HPDE6-E6E7 (cell line): ENCODE measurements around the gene ADPRS.

Source experiments
- DNase-seq: peaks from one replicate; pipeline ENCODE4 v3.0.0; 2011; ENCODE audit warnings: missing footprints; ENCODE audit errors: extremely low spot score

ADPRS gene

GRCh38 chr1:36133484-36133883 lies 44.8 kb downstream of the ADPRS start:
- DNase-seq: peak; percentile 89

- no peak for DNase-seq
Observed at GRCh38 chr1:36134031-36134430, 45.3 kb downstream of the ADPRS start.

GRCh38 chr1:36134505-36135329 lies 46.0 kb downstream of the ADPRS start:
- peak; percentile 93 for DNase-seq

GRCh38 chr1:36135330-36135667 lies 46.6 kb downstream of the ADPRS start:
- DNase-seq: no peak

- no peak for DNase-seq
Observed at GRCh38 chr1:36135796-36136195, 47.1 kb downstream of the ADPRS start.

- no peak for DNase-seq
Observed at GRCh38 chr1:36136535-36136934, 47.8 kb downstream of the ADPRS start.

- DNase-seq: no peak
Observed at GRCh38 chr1:36137226-36137625, 48.5 kb downstream of the ADPRS start.

GRCh38 chr1:36137776-36138175 lies 49.1 kb downstream of the ADPRS start:
- DNase-seq: no peak

- no peak for DNase-seq
Observed at GRCh38 chr1:36139521-36139920, 50.8 kb downstream of the ADPRS start.

GRCh38 chr1:36142121-36142520 lies 53.4 kb downstream of the ADPRS start:
- no peak for DNase-seq

- DNase-seq: no peak
Observed at GRCh38 chr1:36143424-36143823, 54.7 kb downstream of the ADPRS start.
